Renal pelvis (tissue), 12 donors: ENCODE measurements around the gene DBH. TPM values are rescaled to one million over a fixed set of nuclear protein-coding genes. Genes with fewer than 3 reads are reported as not detected.

ENCODE experiments used
- DNase-seq: peaks from one replicate; pipeline ENCODE4 v3.0.0-alpha.2; 2013
- long read RNA-seq, 16 experiments: transcript quantifications; one replicate each; lab custom pipeline, GENCODE V29; 2026
- polyA plus RNA-seq, 3 donors: library from polyadenylated mRNA; unstranded; fragments of 120-200 nt; gene quantifications; one replicate each; pipeline ENCODE4 v1.2.1, GENCODE V29; 2013; ENCODE audit not compliant: insufficient read length in 3 of 3

Gene DBH
- 1 to 10 TPM in 2 of 3 donors, under 1 TPM in 1; 0.94 to 1.7 (median 1.4) TPM for polyA plus RNA-seq
- long read RNA-seq, donor 1 = 0 reads
- long read RNA-seq, donor 2 = 0 reads
- long read RNA-seq, donor 3 = 0 reads
- long read RNA-seq, donor 4 = 0 reads
- long read RNA-seq, donor 5 = 0 reads
- long read RNA-seq, donor 6 = 0 reads
- long read RNA-seq, donor 7 = 0 reads
- long read RNA-seq, donor 8 = 0 reads
- long read RNA-seq, donor 9 = 0 reads
- long read RNA-seq, donor 10 = 0 reads
- long read RNA-seq, donor 11 = 0 reads
- long read RNA-seq, donor 12, partial matches to known transcripts = 0 of 1 reads
- long read RNA-seq, donor 12, other reads (novel, unspliced or antisense) = 0 of 1 reads
- long read RNA-seq, donor 13 = 0 reads
- long read RNA-seq, donor 14 = 0 reads
- long read RNA-seq, donor 15 = 0 reads
- long read RNA-seq, donor 16 = 0 reads

GRCh38 chr9:133635533-133636531, at the start of gene DBH:
Gene DBH, plus strand, starts transcription at chr9:133636363. Its CDS starts 9 bp downstream, at chr9:133636372.
- DNase-seq = no peak

GRCh38 chr9:133587051-133587450, 49.1 kb upstream of the DBH start:
- no peak for DNase-seq

- DNase-seq = no peak
These were observed 48.7 kb upstream of the DBH start for GRCh38 chr9:133587466-133587865.

GRCh38 chr9:133589454-133590227, 46.5 kb upstream of the DBH start:
- DNase-seq = no peak

GRCh38 chr9:133590231-133590855, 45.8 kb upstream of the DBH start:
- no peak for DNase-seq

GRCh38 chr9:133591116-133591910, 44.9 kb upstream of the DBH start:
- no peak for DNase-seq

GRCh38 chr9:133591985-133592384, 44.2 kb upstream of the DBH start:
- no peak for DNase-seq

GRCh38 chr9:133592731-133593409, 43.3 kb upstream of the DBH start:
- no peak for DNase-seq

- DNase-seq = no peak
These were observed 42.4 kb upstream of the DBH start for GRCh38 chr9:133593587-133594253.

- DNase-seq = no peak
These were observed 41.9 kb upstream of the DBH start for GRCh38 chr9:133594310-133594709.

GRCh38 chr9:133595910-133596309, 40.3 kb upstream of the DBH start:
- DNase-seq = no peak

GRCh38 chr9:133597316-133597957, 38.7 kb upstream of the DBH start:
- DNase-seq = no peak

GRCh38 chr9:133598978-133599377, 37.2 kb upstream of the DBH start:
- DNase-seq = no peak

GRCh38 chr9:133599470-133600173, 36.5 kb upstream of the DBH start:
- no peak for DNase-seq

- no peak for DNase-seq
These were observed 35.4 kb upstream of the DBH start for GRCh38 chr9:133600739-133601138.

- no peak for DNase-seq
These were observed 34.4 kb upstream of the DBH start for GRCh38 chr9:133601746-133602145.

- no peak for DNase-seq
These were observed 33.9 kb upstream of the DBH start for GRCh38 chr9:133602277-133602676.
